Vagina (tissue), 2 donors: ENCODE data around the gene CNOT4. TPM values are rescaled to one million over a fixed set of nuclear protein-coding genes. Genes with fewer than 3 reads are reported as not detected.
A peak's percentile ranks its signal among the peaks of the same experiment; 100 is the strongest.

Experiments used
- DNase-seq, 2 donors: peaks; one replicate each; pipeline ENCODE4 v3.0.0-alpha.2; 2017; ENCODE audit errors: extremely low spot score in 2 of 2
- H3K27ac ChIP-seq: fragments of 200-600 bp; sonication (generic); one replicate; pipeline ENCODE4 v1.5.1; 2019
- H3K27me3 ChIP-seq: fragments of 200-600 bp; sonication (generic); one replicate; pipeline ENCODE4 v1.5.1; 2019
- H3K36me3 ChIP-seq, 2 donors: fragments of 200-600 bp; sonication (generic); one replicate each; pipeline ENCODE4 v1.5.1; 2017 to 2019
- H3K4me1 ChIP-seq: fragments of 200-600 bp; sonication (generic); one replicate; pipeline ENCODE4 v1.5.1; 2019
- H3K4me3 ChIP-seq, 2 donors: fragments of 200-600 bp; sonication (generic); 1 replicate in 1 of 2; 2 replicates in 1 of 2; pipeline ENCODE4 v1.5.1; 2016 to 2019
- H3K9me3 ChIP-seq: fragments of 200-600 bp; sonication (generic); one replicate; pipeline ENCODE4 v1.5.1; 2019
- POLR2A ChIP-seq, 2 donors: fragments of 450-650 bp; IDR thresholded peaks; one replicate each; pipeline ENCODE4 v1.6.1; 2017; ENCODE audit warnings: antibody characterized with exemption in 2 of 2, mild to moderate bottlenecking in 2 of 2, moderate library complexity in 2 of 2
- POLR2AphosphoS5 ChIP-seq, 2 donors: sonication (generic); formaldehyde crosslinking; IDR thresholded peaks; one replicate each; pipeline ENCODE4 v1.9.0; 2017; ENCODE audit warnings: antibody characterized with exemption in 2 of 2, mild to moderate bottlenecking in 2 of 2, low read depth in 1 of 2; ENCODE audit not compliant: insufficient read depth in 1 of 2
- intact Hi-C: fragments of 100-400 bp; cut with DNase I; formaldehyde crosslinking; loops from one replicate; pipeline ENCODE4 v1.15.1; 2023
- total RNA-seq: library from RNA; depleted of rRNA; stranded (reverse); fragments of >200 nt; gene quantifications from one replicate; pipeline ENCODE4 v1.2.3, GENCODE V29; 2016
- TF ChIP-seq, protein P1 (sequence below), 3 experiments: fragments of 450-650 bp in 2 of 3; fragments of 200-600 bp in 1 of 3; sonication (generic) in 1 of 3; IDR thresholded peaks; one replicate each; pipeline ENCODE4 v1.5.1; 2017 to 2019; ENCODE audit warnings: antibody characterized with exemption in 3 of 3, mild to moderate bottlenecking in 2 of 3, moderate library complexity in 2 of 3

The CNOT4 gene
- total RNA-seq, 1 donor from 2014 or later = 23.3 TPM

DNA sequence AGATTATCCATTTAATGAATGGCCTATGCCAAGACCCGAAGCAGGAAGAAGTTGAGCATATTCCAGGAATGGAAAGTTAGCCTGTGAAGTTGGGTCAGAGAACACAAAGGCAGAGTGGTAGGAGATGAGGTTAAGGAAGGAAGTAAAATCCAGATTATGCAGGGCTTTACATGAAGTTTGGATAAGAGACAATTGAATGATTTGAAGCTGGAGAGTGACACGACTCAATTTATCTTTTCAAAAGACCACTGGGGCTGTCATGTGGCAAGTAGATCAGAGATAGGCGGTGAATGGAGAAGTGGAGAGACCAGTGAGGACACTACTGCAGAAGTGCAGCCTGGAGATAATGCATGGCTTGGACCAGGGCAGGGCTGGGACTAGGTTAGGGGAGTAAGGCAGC lies 7.2 kb upstream of the CNOT4 start:
- H3K4me3 ChIP-seq = no peak overlapping the region
- TF ChIP-seq POLR2A (IDR thresholded peaks at IDR 0.05) (no peak), POLR2AphosphoS5 (IDR thresholded peaks at IDR 0.05; ENCODE audit: insufficient read depth in 1 of 2, low read depth in 1 of 2) (no peak)
- TF ChIP-seq, protein P1, sequence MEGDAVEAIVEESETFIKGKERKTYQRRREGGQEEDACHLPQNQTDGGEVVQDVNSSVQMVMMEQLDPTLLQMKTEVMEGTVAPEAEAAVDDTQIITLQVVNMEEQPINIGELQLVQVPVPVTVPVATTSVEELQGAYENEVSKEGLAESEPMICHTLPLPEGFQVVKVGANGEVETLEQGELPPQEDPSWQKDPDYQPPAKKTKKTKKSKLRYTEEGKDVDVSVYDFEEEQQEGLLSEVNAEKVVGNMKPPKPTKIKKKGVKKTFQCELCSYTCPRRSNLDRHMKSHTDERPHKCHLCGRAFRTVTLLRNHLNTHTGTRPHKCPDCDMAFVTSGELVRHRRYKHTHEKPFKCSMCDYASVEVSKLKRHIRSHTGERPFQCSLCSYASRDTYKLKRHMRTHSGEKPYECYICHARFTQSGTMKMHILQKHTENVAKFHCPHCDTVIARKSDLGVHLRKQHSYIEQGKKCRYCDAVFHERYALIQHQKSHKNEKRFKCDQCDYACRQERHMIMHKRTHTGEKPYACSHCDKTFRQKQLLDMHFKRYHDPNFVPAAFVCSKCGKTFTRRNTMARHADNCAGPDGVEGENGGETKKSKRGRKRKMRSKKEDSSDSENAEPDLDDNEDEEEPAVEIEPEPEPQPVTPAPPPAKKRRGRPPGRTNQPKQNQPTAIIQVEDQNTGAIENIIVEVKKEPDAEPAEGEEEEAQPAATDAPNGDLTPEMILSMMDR (IDR thresholded peaks at IDR 0.05) = no peak
- no peaks in the 10 kb centered on the region for H3K9me3 ChIP-seq
- H3K27ac ChIP-seq = no peak overlapping the region
- intact Hi-C loops = no loop called here
- H3K27me3 ChIP-seq = no peaks in the 10 kb centered on the region
- DNase-seq = no peak
- no peaks in the 10 kb centered on the region for H3K36me3 ChIP-seq
- no peaks in the 10 kb centered on the region for H3K4me1 ChIP-seq

DNA sequence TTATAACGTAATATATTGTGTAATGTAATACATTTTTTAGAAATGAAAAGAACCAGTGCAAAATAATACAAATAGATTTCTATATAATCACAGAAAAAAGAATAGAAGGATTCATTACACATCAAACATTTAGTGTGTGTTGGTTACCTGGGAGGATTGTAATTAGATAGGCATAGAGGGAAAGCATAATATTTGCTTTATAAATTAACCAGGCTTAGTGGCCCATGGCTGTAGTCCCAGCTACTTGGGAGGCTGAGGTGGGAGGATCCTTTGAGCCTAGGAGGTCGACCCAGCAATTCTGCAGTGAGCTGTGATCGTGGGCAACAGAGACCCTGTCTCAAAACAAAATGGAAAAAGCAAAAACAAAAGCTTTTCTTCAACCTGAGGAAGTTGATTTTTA lies 5.0 kb upstream of the CNOT4 start:
- Histone ChIP-seq H3K36me3 (no peaks in the 10 kb centered on the region), H3K4me1 (peaks cover 8% of the 10 kb centered on the region), H3K9me3 (no peaks in the 10 kb centered on the region), H3K27me3 (no peaks in the 10 kb centered on the region), H3K4me3 (no peak overlapping the region), H3K27ac (no peak overlapping the region)
- no peak for DNase-seq
- intact Hi-C loops = no loop called here
- TF ChIP-seq POLR2AphosphoS5 (IDR thresholded peaks at IDR 0.05; ENCODE audit: insufficient read depth in 1 of 2, low read depth in 1 of 2) = no peak
- TF ChIP-seq, protein P1 (IDR thresholded peaks at IDR 0.05) = no peak
- TF ChIP-seq POLR2A (IDR thresholded peaks at IDR 0.05) = no peak

DNA sequence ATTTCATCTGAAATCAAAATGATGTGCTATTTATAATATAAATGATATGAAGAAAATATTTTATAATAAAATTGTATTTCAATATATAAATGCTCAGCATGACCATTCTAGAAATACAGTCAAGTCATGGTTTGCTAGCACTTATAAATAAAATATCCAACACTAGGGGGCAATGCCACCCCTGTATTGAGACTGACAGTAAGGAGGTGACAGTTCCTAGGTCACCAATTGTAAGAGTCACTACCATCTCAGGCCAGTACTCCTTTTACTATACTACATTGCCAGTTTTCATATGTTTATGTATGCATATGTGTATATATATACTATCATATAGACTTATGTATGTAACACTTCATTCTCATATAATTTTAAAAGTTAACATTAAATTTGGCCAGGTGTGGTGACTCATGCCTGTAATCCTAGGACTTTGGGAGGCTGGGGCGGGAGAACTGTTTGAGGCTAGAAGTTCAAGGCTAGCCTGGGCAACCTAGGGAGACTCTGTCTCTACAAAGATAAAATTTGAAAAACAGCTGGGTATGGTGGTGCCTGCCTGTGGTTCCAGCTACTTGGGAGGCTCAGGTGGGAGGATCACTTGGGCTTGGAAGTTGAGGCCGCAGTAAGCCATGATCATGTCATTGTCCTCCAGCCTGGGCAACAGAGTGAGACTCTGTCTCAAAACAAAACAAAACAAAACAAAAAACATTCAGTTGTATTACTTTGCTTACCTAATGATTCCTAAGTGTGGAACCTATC lies 2.4 kb upstream of the CNOT4 start:
- no peaks in the 10 kb centered on the region for H3K36me3 ChIP-seq
- no peaks in the 10 kb centered on the region for H3K9me3 ChIP-seq
- no peaks in the 10 kb centered on the region for H3K27me3 ChIP-seq
- intact Hi-C loops = no loop called here
- no peak overlapping the region for H3K4me3 ChIP-seq
- peaks cover 24% of the 10 kb centered on the region for H3K4me1 ChIP-seq
- no peak overlapping the region for H3K27ac ChIP-seq
- DNase-seq = no peak
- no peak for TF ChIP-seq POLR2AphosphoS5 (IDR thresholded peaks at IDR 0.05; ENCODE audit: insufficient read depth in 1 of 2, low read depth in 1 of 2)
- TF ChIP-seq, protein P1 (IDR thresholded peaks at IDR 0.05) = peak in 2 of 3 experiments; percentile 25 to 36

DNA sequence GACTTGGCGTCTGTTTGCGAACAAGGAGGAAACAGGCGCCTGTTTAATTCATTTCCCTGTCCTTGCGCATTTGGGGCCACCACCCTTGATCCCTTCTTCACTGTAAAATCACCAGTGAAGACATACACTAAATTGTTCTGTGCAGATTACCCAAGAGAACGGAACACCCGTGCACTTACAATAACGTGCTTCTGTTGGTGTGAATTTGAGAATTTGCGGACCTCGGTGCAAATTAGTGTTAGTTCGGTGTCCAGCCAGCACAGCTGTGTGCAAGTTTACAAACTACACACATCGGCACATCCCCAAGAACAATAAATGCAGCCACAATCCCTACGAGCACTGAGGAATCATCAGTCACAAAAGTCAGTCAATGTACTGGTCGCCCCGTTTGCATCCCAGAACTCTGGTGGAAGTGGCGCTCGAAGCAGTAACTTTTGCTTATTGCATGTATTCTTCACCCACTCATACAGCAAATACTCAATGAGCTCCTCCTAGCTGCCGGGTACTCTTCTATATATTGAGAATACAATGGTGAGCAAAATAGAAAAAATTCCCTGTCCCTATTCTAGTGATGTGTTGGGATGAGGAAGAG lies 786 bp upstream of the CNOT4 start:
- Histone ChIP-seq H3K27me3 (no peaks in the 10 kb centered on the region), H3K36me3 (no peaks in the 10 kb centered on the region), H3K4me3 (peak overlapping the region; percentile 77 to 90), H3K9me3 (no peaks in the 10 kb centered on the region), H3K4me1 (peaks cover 27% of the 10 kb centered on the region), H3K27ac (peak overlapping the region; percentile 95)
- DNase-seq = no peak
- intact Hi-C loops = no loop called here
- TF ChIP-seq, protein P1 (IDR thresholded peaks at IDR 0.05) = no peak
- TF ChIP-seq POLR2AphosphoS5 (IDR thresholded peaks at IDR 0.05; ENCODE audit: insufficient read depth in 1 of 2, low read depth in 1 of 2) (no peak), POLR2A (IDR thresholded peaks at IDR 0.05) (no peak)

DNA sequence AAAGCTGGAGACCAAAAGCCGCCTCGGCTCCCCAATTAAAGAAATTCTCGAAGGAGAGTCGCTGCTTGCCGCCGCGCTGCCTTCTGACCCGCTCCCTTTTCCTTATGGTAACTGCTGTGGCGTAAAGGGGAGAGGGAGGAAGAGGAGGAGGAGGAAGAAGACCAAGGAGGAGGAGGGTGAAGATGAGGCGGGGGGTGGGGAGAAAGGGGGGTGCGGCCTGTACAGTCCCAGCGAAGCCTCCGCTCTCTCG lies 388 bp downstream of the CNOT4 start:
- TF ChIP-seq POLR2A (IDR thresholded peaks at IDR 0.05) (no peak), POLR2AphosphoS5 (IDR thresholded peaks at IDR 0.05; ENCODE audit: insufficient read depth in 1 of 2, low read depth in 1 of 2) (no peak)

More for the DNA sequence above, 388 bp downstream of the CNOT4 start:
- Histone ChIP-seq H3K9me3 (no peaks in the 10 kb centered on the region), H3K4me3 (peak overlapping the region; percentile 77 to 90), H3K27me3 (no peaks in the 10 kb centered on the region), H3K36me3 (no peaks in the 10 kb centered on the region), H3K27ac (peak overlapping the region; percentile 95), H3K4me1 (peaks cover 38% of the 10 kb centered on the region)
- intact Hi-C loops = no loop called here
- no peak for DNase-seq
